ENCODE data around the gene MYRFL. TPM values are rescaled to one million over a fixed set of nuclear protein-coding genes. Genes with fewer than 3 reads are reported as not detected.
A peak's percentile ranks its signal among the peaks of the same experiment; 100 is the strongest.

Gene MYRFL
- total and polyA plus RNA-seq, 2 of the 8 experiments (the other 6 are each of a cell fraction or from before 2014, with no cell fraction given) = 1.1 to 2.0 TPM

- H4K8ac ChIP-seq (ENCODE audit: extremely low read depth, insufficient read depth, low read length) = no peak overlapping the region
- no peak overlapping the region for H2AFZ ChIP-seq (ENCODE audit: low read length)
- H4K91ac ChIP-seq (replicated peaks; ENCODE audit: insufficient read length, low read length) = no peak overlapping the region
- H3K23me2 ChIP-seq (ENCODE audit: low read depth, low read length) = peaks cover 3% of the 10 kb centered on the region; the same call in 1 of the 2 replicates
- no peak for DNase-seq (ENCODE audit: low read depth in 1 of 2, low spot score in 2 of 2)
- H3K14ac ChIP-seq (ENCODE audit: insufficient read length) = no peak overlapping the region
- H4K5ac ChIP-seq (ENCODE audit: insufficient read length, low read depth, low read length) = no peak overlapping the region
- no peak overlapping the region for H3K56ac ChIP-seq (replicated peaks; ENCODE audit: insufficient read length, low read depth, low read length)
- WGBS, 2 experiments (ENCODE audit: extremely low coverage in 1 of 2, insufficient coverage in 1 of 2, insufficient read length in 1 of 2, insufficient replicate concordance in 2 of 2, low coverage in 1 of 2, low lambda C conversion rate in 2 of 2, missing lambda C conversion rate in 1 of 2) = 40% methylated on average over 2 of the region's 2 CpGs; no CpG with 5 or more reads in 1 of the 2 experiments
- FAIRE-seq = no peak
- no peak overlapping the region for H3K18ac ChIP-seq (ENCODE audit: extremely low read depth, low read length)
- no peak overlapping the region for H3K27ac ChIP-seq (ENCODE audit: low read depth, low read length)
- H2BK120ac ChIP-seq (replicated peaks; ENCODE audit: low read depth, low read length) = peak overlapping the region; percentile 96
- H3K4me3 ChIP-seq (ENCODE audit: extremely low read depth in 1 of 4, insufficient read depth in 2 of 4, low read depth in 3 of 4, low read length in 4 of 4) = no peak overlapping the region
- H3K79me2 ChIP-seq (ENCODE audit: control insufficient read depth in 1 of 2, insufficient read depth in 2 of 2, low read length in 2 of 2) = no peaks in the 10 kb centered on the region
- no peaks in the 10 kb centered on the region for H3K79me1 ChIP-seq (ENCODE audit: low read depth, low read length)
- no peak overlapping the region for H2BK20ac ChIP-seq (ENCODE audit: low read length)
- ChIA-PET POLR2A (ENCODE audit: partially characterized antibody) (interaction anchor here (0.9 kb wide), 1 partner anchor 8 kb away, joined by 3 read pairs; no protein-coding TSS in a partner anchor), CTCF (ENCODE audit: partially characterized antibody) (interaction anchor here (1.2 kb wide), 1 partner anchor 25 kb away, joined by 4 read pairs; no protein-coding TSS in a partner anchor)
- peak overlapping the region; percentile 53; the same call in 1 of the 2 replicates for H2BK12ac ChIP-seq (ENCODE audit: low read depth, low read length)
- no peaks in the 10 kb centered on the region for H3K36me3 ChIP-seq (ENCODE audit: control insufficient read depth in 2 of 4, insufficient read depth in 4 of 4, low read length in 3 of 4)
- H2BK15ac ChIP-seq (ENCODE audit: low read length) = no peak overlapping the region
- no peaks in the 10 kb centered on the region for H4K20me1 ChIP-seq (replicated peaks in 1 of 2; ENCODE audit: control insufficient read depth in 1 of 2, insufficient read depth in 2 of 2, low read length in 2 of 2)
- peak overlapping the region in 1 of 2 experiments; percentile 26; a peak in 2 of 4 replicates for H3K4me2 ChIP-seq (ENCODE audit: insufficient read depth in 1 of 2, low read depth in 2 of 2, low read length in 2 of 2)
- H2BK5ac ChIP-seq (ENCODE audit: low read depth, low read length) = no peak overlapping the region; the same call in 1 of the 2 replicates
- TF ChIP-seq SIN3A (conservative IDR thresholded peaks at IDR 0.05 in 1 of 2, IDR thresholded peaks at IDR 0.05 in 1 of 2; ENCODE audit: low read depth in 1 of 2, low read length in 2 of 2) (no peak), POLR2AphosphoS5 (IDR thresholded peaks at IDR 0.05; ENCODE audit: low read depth, low read length) (no peak), GABPA (IDR thresholded peaks at IDR 0.05; ENCODE audit: borderline replicate concordance, insufficient read depth, low read length) (no peak)
- no peak overlapping the region for H3K9ac ChIP-seq (replicated peaks in 1 of 4; ENCODE audit: extremely low read depth in 1 of 4, low read depth in 3 of 4, low read length in 3 of 4)
- H3K9me3 ChIP-seq (ENCODE audit: insufficient read depth in 2 of 2, low read depth in 1 of 2, low read length in 1 of 2) = no peaks in the 10 kb centered on the region
- H2AK5ac ChIP-seq (ENCODE audit: low read depth, low read length) = no peak overlapping the region
- no peaks in the 10 kb centered on the region for H3K27me3 ChIP-seq (replicated peaks in 1 of 4; ENCODE audit: control insufficient read depth in 3 of 4, extremely low read depth in 1 of 4, insufficient read depth in 3 of 4, low read length in 3 of 4)
- no peak overlapping the region for H3K23ac ChIP-seq (ENCODE audit: insufficient read length)
- no peak overlapping the region for H3K4ac ChIP-seq (replicated peaks; ENCODE audit: insufficient read length, low read depth, low read length)
- H3K4me1 ChIP-seq (replicated peaks in 1 of 4; ENCODE audit: control insufficient read depth in 3 of 4, insufficient read depth in 4 of 4, low read length in 3 of 4) = peaks cover 10 to 42% (median 20%) of the 10 kb centered on the region in 4 experiments
Observed at GRCh38 chr12:69931569-69931968, 106.5 kb downstream of the MYRFL start.
